ENCODE results near the gene GMFB. TPM values are rescaled to one million over a fixed set of nuclear protein-coding genes. Genes with fewer than 3 reads are reported as not detected.

Gene GMFB
- polyA plus RNA-seq, 2 of the 4 experiments (the other 2 are of a cell fraction), result 45.5 to 66.7 TPM

GRCh38 chr14:54425068-54425467 lies 63.7 kb downstream of the GMFB start:
- no peak for FAIRE-seq
- ChIA-PET POLR2A (no interaction called here), CTCF (interaction anchor here (0.6 to 1.0 kb wide), 2 partner anchors 14 to 265 kb away, joined by 3 read pairs; no protein-coding TSS in a partner anchor)
- no peak for ATAC-seq
- Histone ChIP-seq H3K4me1 (no peaks in the 10 kb centered on the region), H3K27ac (no peak overlapping the region), H3K4me2 (no peak overlapping the region), H3K4me3 (no peak overlapping the region), H3K9me3 (no peaks in the 10 kb centered on the region)
- no peak for DNase-seq (ENCODE audit: low read depth in 1 of 2, low spot score in 1 of 2)
- TF ChIP-seq FOXS1 (CRISPR knock-in tag; IDR thresholded peaks at IDR 0.05) (no peak), JUN (IDR thresholded peaks at IDR 0.05) (no peak)
- WGBS (ENCODE audit: missing lambda C conversion rate), result 87% methylated on average over 2 of the region's 2 CpGs

Other genes with a start within 250 kb of the GMFB start
- 142 and 154 TPM in 2 replicates for gene CDKN3, start 92.0 kb downstream of the GMFB start, polyA plus RNA-seq (2011; rRNA removed)
- 62.7 to 78.5 TPM (median 67.4 TPM) in 3 replicates for gene CDKN3, start 92.0 kb downstream of the GMFB start, polyA plus RNA-seq (2017; fragmentation: RNase III; extraction: RNeasy Plus Mini Kit Qiagen cat#74134 plus additional on column Dnase treatment)
- gene CNIH1, start 47.6 kb downstream of the GMFB start, polyA plus RNA-seq (2011; rRNA removed), result 411 and 487 TPM in 2 replicates
- gene CNIH1, start 47.6 kb downstream of the GMFB start, polyA plus RNA-seq (2017; fragmentation: RNase III; extraction: RNeasy Plus Mini Kit Qiagen cat#74134 plus additional on column Dnase treatment), result 337 to 361 TPM (median 347 TPM) in 3 replicates
- 35.4 and 35.9 TPM in 2 replicates for gene CGRRF1, start 20.9 kb upstream of the GMFB start, polyA plus RNA-seq (2011; rRNA removed)
- gene CGRRF1, start 20.9 kb upstream of the GMFB start, polyA plus RNA-seq (2017; fragmentation: RNase III; extraction: RNeasy Plus Mini Kit Qiagen cat#74134 plus additional on column Dnase treatment), result 15.4 to 18.2 TPM (median 15.8 TPM) in 3 replicates
- gene SAMD4A, start 78.1 kb upstream of the GMFB start, polyA plus RNA-seq (2011; rRNA removed), result 3.9 and 5.3 TPM in 2 replicates
- gene SAMD4A, start 78.1 kb upstream of the GMFB start, polyA plus RNA-seq (2017; fragmentation: RNase III; extraction: RNeasy Plus Mini Kit Qiagen cat#74134 plus additional on column Dnase treatment), result 5.4 to 8.0 TPM (median 6.1 TPM) in 3 replicates

Measured in A549 (cell line).